DMS53 treated with DMSO at 0.1 percent for 48 hours (cell line): ENCODE results near the gene MRGPRD.
"Not testable (repeated sequence)": the region's sequence is repeated elsewhere in the genome, so short reads cannot be mapped to it uniquely, and the experiment has no call there.

Experiments
- DNase-seq: peaks from one replicate; lab custom pipeline; 2025; ENCODE audit not compliant: unreplicated experiment; lab: John Stamatoyannopoulos, UW

MRGPRD gene

DNA sequence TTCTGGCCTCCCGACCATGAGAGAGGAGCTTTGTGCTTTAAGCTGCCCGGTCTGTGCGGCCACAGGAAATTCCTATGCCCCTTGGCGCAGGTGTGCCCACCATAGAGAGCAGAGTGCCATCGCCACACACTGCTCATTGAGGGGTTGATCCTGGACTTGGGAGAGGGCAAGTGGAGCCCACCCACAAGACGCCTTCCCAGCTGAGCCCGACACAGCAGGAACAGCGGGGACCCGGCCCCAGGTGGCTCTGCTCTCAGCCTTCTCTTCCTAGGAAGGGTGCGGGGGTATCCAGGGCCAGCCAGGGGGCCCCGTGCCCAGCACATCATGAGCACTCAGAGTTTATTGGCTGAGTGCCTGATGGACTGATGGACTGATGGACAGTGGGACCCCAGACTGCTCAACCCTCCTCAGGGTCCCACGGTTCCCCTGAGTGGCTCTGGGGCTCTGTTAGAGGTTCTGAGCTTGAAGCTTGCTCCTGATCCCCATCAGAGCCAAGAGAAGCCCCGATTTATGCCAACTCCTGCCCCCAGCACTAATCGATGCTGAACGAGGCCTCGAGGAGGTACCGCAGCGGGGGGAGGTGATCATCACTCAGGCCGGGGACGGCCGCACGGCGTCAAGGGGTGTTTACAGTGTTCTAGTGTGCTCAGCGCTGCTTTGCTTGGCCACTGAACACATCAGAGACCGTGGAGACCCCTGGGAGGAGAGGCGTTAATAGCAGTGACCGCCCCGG, 13.5 kb upstream of the MRGPRD start:
- DNase-seq: no peak

DNA sequence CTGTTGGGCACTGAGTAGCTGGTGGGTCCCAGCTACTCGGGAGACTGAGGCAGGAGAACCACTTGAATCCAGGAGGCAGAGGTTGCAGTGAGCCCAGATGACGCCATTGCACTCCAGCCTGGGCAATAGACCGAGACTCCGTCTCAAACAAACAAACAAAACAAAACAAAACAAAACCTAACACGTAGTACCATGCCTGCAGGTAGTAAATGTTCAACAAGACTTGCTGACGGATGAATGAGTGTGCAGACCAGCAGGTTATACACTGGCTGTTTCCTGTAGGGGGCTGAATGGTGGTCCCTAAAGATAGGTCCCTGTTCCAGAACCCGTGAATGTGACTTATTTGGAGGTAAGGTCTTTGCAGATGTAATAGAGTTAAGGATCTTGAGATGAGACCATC, 12.8 kb upstream of the MRGPRD start:
- no peak for DNase-seq

DNA sequence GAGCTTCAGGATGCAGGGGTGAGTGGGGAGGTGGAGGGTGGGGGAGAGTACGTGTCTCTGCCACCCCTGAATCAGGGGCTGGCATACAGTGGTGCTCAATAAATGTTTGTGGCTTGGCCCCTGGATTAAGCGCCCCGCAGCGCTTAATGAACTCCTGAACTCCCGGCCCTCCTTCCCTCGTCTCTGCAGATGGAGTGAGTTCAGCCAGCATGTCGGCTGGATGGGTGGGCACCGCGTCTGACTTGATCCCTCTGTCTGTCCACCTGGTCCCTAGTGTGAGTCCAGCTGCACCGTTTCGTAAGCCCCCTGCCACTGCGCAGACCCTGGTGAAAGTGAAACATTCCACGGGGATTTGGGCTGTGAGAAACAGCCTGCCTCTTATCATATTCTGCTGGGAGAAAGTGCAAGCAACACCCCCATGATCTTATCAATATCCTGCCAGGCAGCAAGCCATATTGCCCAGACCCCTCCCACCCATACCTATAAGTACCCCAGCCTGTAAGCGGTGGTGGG, 12.0 kb upstream of the MRGPRD start:
- DNase-seq: no peak

DNA sequence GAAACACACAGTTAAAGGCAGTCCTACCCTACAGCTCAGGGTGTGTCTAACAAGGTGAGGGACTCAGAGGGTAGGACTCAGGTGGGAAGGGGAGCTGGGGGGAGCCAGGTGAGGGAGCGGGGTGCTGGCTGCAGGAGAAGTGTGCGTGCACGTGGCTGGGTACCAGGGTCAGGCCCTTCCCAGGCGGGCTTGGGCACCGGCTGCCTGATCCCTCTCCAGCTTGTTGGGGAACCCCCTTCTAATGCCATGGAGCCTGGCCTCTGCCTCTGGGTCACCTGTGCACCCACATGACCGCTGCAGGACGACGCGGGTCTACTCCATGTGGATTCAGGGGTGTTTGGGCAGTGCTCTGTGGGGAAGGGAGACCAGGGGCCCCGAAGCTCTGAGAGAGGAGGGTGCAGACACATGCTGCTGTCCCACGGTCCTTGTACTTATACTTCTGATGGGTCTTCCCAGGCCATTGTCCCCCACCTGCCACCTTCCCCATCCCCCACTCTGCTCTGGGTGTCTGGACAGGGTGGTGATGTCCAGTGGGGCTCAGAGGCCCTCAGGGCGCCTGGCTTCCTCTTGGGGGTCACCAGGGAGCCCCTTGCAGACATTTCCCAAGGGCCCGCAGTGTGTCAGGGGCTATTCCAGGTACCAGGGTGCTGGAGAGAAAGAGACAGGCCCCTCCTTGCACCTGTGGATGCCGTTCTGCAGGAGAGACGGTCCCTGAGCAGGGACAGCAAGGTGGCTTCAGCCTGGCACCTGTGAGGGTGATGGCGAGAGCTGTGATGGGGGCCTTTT, 10.4 kb upstream of the MRGPRD start:
- DNase-seq: no peak

DNA sequence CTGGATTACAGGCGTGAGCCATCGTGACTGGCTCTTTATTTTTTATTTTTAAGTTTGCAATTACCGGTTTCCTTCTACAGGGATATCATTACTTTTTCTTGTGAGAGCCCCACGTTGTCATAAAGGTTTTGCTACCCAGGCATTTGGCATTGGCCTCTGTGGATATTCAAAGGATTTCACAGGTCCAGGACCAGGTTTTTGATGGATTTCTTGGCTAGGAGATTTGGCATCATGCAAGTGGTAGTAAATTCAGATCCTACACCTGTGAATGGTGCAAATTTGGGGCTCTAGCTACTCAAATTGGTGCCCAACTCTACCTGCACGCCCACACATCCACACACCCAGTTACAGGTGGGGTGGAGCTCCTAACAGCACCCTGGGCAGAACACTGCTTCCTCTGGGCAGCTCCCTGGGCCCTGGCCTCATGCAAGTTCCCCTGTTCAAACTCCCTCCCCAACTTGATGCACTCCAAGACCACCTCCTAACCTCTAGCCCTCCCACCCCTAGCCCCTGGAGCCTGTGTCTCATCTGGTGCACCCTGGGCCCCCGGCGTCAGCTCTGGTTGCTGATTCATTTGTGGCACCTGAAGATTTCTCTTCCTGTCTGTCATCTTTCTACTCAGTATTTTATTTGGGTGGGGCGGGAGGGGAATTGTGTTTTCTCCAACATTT, 9.3 kb upstream of the MRGPRD start:
- DNase-seq: no peak

DNA sequence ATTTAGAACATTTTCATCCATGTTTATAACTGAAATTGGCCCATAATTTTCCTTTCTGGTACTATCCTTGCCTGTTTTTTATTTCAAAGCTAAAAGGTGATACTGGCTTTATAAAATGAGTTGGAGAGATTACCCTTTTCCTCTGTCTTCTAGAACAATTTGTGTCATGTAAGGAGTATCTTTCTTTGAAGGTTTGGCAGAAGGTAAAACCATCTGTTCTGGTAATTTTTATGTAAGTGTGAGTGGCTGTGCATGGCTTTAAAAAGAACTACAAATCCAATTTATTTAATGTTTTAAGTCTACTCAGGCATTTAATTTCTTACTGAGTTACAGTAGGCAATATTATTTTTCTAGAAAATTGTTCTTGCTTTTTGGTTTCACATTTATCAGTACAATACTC, 7.7 kb upstream of the MRGPRD start:
- no peak for DNase-seq

DNA sequence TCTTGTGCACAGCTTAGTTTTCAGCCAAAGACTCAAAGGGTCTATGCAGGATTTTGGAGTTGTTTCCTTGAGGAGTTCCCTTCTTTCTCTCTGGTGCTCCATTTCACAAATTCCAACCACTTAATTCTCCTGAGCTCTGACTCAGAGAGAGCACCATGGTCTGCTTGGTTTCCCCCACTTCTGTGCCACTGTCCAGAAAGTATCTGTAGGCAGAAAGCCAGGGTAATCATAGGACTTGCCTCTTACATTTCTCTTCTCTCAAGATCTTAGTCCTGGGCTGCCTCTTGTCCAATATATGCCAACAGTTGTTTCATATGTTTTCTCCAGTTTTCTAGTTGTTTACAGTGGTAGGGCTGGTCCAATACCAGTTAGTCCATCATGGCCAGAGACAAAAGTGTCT, 6.4 kb upstream of the MRGPRD start:
- DNase-seq: no peak

DNA sequence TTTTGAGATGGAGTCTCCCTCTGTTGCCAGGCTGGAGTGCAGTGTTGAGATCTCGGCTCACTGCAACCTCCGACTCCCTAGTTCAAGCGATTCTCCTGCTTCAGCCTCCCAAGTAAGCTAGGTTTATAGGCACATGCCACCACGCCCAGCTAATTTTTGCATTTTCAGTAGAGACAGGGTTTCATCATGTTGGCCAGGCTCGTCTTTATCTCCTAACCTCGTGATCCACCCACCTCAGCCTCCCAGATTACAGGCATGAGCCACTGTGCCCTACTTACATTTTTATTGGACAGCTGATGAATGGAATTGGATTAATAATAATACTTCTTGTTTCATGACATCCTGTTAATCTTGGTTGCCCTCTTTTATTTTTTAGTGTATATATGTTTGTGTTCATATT, 3.0 kb upstream of the MRGPRD start:
- DNase-seq: no peak

DNA sequence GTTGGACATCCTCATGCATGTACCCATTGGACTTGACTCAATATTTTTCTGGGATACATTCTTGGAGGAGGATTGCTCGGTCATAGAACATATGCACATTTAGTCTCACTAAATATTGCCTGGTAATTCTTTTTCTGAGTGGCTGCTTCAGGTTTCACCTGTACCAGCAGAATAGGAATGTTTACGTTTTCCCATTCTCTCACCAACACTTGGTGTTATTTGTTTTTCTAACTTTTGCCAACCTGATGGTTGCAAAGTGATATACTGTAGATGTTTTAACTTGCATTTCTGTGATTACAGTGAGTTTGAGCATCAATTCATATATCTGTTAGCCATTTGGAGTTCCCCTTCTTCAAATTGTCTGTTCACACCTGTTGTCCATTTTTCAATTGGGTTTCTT, 1.3 kb upstream of the MRGPRD start:
- no peak for DNase-seq

DNA sequence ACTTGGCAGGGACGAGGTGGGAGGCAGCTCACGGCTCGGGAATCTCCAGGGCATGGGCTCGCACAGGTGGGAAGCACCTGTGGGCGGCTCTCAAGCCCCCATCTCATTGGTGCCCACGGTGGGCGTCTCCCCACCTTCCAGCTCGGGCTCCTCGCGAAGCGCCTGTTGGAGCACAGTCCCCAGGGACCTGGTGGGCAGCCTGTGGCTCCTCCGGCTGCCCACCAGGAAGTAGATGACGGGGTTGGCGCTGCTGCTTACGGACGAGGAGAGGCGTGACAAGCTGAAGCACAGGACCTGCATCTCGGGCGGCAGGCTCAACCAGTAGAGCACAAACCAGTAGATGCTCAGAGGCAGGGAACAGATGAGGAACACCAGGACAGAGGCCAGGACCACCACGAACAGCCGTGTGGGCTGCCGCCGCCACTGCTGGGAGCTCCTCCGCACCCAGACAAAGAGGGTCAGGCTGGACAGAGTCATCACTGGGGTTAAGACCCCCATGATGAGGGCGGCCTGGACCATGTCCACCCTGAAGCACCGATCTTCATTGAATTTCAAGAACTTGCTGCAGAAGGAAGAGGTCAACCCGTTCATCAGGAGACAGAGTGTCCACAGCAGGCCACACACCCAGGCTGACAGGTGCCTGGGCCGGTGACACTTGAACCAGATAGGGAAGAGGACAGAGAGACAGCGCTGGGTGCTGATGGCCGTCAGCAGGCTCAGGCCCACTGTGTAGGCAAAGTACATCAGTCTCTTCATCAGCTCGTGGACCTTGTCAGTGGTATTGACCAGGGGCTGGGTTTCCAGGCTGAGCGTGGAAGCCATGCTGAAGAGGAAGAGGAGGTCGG, 633 bp downstream of the MRGPRD start:
- DNase-seq: no peak

DNA sequence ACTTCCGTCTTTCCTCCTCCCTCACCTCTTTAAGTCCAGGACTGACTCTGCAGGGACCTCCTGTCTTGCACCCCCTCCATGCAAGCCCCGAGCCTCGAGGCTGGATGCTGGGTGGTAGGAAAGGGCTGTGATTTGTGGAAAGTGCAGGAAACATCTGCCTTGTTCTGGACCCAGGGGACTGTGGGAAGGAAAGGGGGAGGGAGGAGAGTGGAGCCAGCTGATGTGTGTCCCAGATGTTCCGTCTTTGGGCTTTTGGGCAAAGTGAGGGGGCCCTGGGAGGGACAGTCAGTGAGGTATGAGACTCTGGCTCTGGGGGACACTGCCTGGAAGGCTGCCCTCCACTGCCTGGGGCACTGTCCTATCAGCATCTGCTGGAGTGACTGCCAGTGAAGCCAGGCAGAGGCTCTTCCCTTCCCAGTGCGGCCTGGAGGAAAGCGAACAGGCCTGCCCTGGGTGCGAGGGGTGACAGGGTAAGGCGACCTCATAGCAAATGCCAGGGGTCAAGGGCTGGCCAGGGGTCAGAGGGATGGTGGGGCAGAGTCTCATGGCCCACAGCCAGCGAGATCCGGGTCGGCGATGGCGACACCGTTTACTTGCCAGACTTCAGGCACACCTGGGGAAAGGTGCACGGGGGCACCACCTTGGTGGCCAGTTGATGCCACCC, 1.7 kb downstream of the MRGPRD start:
- no peak for DNase-seq

DNA sequence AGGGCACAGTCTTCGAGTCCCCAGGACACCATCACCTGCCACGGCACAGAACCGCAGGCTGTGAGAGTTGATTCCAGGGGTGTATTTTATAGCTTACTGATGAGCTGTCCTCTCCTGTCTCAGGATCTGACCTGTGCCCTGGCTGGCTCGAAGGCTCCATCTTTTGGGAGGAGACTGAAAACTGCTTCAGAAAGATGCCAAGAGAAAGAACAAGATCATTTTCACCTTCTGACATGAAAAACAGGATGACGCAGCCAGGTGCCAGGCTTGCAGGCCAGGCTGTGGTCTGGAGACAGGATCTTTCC, 2.2 kb downstream of the MRGPRD start:
- DNase-seq: no peak

DNA sequence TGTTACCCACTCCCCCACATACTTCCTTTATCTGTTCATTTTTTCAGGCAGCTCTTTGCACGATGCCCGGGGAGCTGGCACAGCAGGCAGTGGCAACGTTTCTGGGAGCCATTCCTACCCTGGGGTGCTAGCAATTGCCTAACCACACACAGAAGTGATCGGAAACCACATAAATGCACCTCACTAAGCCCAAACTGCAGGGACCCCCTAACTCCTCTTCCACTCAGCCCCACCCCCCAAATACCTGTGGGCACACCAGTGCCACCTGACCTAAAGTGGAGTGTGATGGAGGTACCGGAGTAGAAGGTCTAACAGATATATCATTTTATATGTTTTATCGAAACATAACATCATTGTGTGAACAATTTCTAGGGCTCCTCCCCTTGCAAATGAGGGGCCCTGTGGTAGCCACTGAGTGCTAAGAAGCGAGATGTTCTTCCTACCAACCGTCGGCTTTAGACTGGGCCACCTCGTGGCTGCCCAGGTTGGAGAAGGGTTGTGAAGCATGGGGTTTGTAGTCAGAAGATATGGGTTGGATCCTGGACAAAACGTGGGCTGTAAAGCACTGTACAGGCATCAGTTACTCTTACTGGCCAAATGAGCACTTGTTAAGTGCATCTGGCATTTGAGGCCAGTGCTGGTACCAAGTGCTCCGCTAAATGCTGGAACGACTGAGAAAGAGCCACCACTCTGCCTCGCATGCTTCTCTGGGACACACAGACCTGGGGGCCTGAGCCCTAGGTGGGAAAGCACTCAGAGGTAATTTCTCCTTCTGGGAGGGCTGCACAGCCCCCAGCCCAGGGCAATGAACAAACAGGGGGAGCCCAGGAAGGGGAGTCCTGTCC, 2.8 kb downstream of the MRGPRD start:
- no peak for DNase-seq

DNA sequence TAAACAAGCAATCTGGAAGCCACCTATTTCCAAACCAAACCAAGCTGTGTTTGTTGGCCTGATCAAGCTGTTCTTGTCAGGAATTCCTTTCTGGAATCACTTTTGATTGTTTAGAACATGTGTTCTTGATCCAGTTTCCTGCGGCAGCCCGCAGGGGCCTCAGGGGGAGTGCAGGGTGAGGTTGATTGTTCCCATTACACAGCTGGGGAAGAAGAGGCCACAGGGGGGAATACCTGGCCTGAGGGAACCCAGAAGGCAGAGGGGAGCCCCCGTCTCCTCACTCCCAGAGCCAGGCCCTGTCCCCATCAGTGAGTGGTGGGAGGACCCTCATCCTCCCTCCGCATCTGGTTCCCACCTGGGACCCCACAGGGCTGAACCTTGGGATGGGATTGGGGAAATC, 4.2 kb downstream of the MRGPRD start:
- no peak for DNase-seq

DNA sequence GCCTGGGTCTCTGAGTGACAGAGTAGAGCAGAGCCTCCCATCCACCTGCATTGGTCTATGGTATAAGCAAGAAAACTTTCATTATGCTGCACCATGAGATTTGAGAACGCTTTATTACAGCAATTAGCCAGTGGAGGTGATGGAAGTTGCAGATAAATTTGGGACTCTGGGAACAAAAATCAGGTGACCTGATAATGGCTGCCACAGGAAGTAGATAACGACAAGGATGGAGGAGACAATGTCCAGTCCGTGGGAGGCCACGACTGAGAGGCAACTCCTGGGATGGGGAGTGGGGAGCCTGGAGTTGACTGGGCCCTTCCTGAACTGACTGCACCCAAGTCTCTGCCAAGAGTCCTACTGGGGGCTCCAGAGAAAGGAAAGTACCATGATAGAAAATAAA, 4.7 kb downstream of the MRGPRD start:
- no peak for DNase-seq

DNA sequence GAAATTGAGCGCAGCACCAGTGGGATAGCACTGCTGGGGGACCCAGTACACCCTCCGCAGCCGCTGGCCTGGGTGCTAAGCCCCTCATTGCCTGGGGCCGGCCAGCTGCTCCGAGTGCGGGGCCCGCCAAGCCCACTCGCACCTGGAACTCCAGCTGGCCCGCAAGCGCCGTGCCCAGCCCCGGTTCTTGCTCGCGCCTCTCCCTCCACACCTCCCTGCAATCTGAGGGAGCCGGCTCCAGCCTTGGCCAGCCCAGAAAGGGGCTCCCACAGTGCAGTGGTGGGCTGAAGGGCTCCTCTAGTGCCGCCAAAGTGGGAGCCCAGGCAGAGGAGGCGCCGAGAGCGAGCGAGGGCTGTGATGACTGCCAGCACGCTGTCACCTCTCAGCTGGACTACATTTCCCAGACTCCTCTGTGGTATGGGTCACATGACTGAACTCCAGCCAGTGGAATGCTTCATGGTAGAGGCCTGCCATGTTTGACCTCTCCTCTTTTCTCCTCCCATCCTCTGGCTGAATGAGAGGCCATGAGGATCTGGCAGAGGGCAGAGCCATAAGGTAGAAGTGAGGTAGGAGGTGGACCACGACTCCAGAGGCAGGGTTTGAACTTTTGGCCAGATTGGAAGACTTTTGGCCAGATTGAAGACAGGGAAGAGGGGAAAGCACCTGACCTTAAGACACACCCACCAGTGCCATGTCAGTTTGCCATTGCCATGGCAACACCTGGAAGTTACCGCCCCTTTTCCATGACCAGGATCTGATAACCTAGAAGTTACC, 6.2 kb downstream of the MRGPRD start:
- DNase-seq: no peak

DNA sequence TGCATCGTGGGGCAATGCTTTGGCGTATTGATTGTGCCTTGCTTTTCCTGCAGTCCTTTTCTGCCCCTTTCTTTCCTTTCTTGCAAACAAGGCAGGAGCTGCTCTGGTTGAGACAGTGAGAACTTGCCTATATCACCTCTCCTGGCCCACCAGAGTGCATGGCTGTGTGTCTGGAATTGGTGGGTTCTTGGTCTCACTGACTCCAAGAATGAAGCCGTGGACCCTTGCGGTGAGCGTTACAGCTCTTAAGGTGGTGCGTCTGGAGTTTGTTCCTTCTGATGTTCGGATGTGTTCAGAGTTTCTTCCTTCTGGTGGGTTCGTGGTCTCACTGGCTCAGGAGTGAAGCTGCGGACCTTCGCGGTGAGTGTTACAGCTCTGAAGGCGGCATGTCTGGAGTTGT, 7.1 kb downstream of the MRGPRD start:
- not testable (repeated sequence) for DNase-seq

DNA sequence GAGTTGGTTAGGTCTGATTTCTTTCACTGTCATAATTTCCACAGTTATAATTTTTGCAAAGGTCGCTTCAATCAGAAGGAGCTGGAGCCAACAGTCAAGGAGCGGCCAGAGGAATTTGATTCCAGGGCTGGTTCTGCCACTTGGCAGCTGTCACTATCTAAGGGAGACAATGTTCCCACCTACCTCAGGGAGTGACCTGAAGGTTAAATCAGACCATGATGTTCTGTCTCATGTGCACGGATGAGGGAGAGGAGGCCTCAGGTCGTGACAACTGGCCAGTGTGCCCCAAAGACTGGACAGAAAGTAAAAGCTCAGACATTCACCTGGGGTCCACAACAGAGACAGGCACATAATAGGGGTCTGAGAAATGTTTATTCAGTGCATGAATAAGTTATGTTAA, 7.6 kb downstream of the MRGPRD start:
- no peak for DNase-seq
